ENCODE data around the gene SYNJ2BP. TPM values are rescaled to one million over a fixed set of nuclear protein-coding genes. Genes with fewer than 3 reads are reported as not detected.
"Not testable (repeated sequence)": the region's sequence is repeated elsewhere in the genome, so short reads cannot be mapped to it uniquely, and the experiment has no call there.

Gene SYNJ2BP
- total and polyA plus RNA-seq, 11 donors = 15.0 to 63.0 (median 54.7) TPM

GRCh38 chr14:70415788-70416187 lies 1.1 kb downstream of the SYNJ2BP start:
- DNase-seq (no peak), ATAC-seq (no peak)
- Histone ChIP-seq H3K27me3 (no peaks in the 10 kb centered on the region), H3K4me3 (peak overlapping the region in 11 of 12 donors; percentile 43 to 99 (median 78)), H3K36me3 (peaks cover 0 to 24% (median 0%) of the 10 kb centered on the region in 9 donors), H3K27ac (no peak overlapping the region), H3K9me3 (no peaks in the 10 kb centered on the region), H3K4me1 (peaks cover 0 to 28% (median 14%) of the 10 kb centered on the region in 12 donors)
- TF ChIP-seq CTCF (IDR thresholded peaks at IDR 0.05) (no peak), POLR2A (IDR thresholded peaks at IDR 0.05) (no peak)
- WGBS, 4 donors = 43 to 58% (median 55%) methylated on average over 2 of the region's 2 CpGs
- intact Hi-C loops (cut with DNase I) = no loop called here

GRCh38 chr14:70407621-70408020 lies 9.3 kb downstream of the SYNJ2BP start:
- Histone ChIP-seq H3K27ac (no peak overlapping the region), H3K27me3 (no peaks in the 10 kb centered on the region), H3K9me3 (no peaks in the 10 kb centered on the region), H3K36me3 (peaks cover 0 to 15% (median 0%) of the 10 kb centered on the region in 9 donors), H3K4me3 (no peak overlapping the region), H3K4me1 (peaks cover 0 to 9% (median 2%) of the 10 kb centered on the region in 12 donors)
- intact Hi-C loops (cut with DNase I) = no loop called here
- no peak for ATAC-seq
- 94 to 96% (median 96%) methylated on average over 4 of the region's 4 CpGs for WGBS, 4 donors
- no peak for TF ChIP-seq CTCF (IDR thresholded peaks at IDR 0.05)
- no peak for TF ChIP-seq POLR2A (IDR thresholded peaks at IDR 0.05)
- DNase-seq = no peak

- H3K4me3 ChIP-seq; H3K4me1 ChIP-seq; H3K9me3 ChIP-seq; H3K27me3 ChIP-seq; DNase-seq; ATAC-seq; intact Hi-C loops (cut with DNase I); H3K27ac ChIP-seq: not testable (repeated sequence)
- H3K36me3 ChIP-seq = peaks cover 0 to 11% (median 3%) of the 10 kb centered on the region in 9 donors
- 77 to 88% (median 86%) methylated on average over 4 of the region's 4 CpGs for WGBS, 4 donors
Measured at GRCh38 chr14:70406216-70406615, 10.7 kb downstream of the SYNJ2BP start.

GRCh38 chr14:70403335-70403734 lies 13.6 kb downstream of the SYNJ2BP start:
- peak in 2 of 4 donors; percentile 33 to 34 for ATAC-seq
- DNase-seq; H3K27me3 ChIP-seq; H3K4me3 ChIP-seq; intact Hi-C loops (cut with DNase I); H3K27ac ChIP-seq; H3K4me1 ChIP-seq; H3K9me3 ChIP-seq: not testable (repeated sequence)
- 39 to 47% (median 42%) methylated on average over 4 of the region's 4 CpGs for WGBS, 4 donors
- H3K36me3 ChIP-seq = peaks cover 0 to 11% (median 0%) of the 10 kb centered on the region in 9 donors

- no peak for TF ChIP-seq CTCF (IDR thresholded peaks at IDR 0.05)
- TF ChIP-seq POLR2A (IDR thresholded peaks at IDR 0.05) = no peak
- H3K4me3 ChIP-seq = no peak overlapping the region
- ATAC-seq (no peak), DNase-seq (no peak)
- peaks cover 0 to 9% (median 0%) of the 10 kb centered on the region in 12 donors for H3K4me1 ChIP-seq
- H3K9me3 ChIP-seq = no peaks in the 10 kb centered on the region
- 81 to 93% (median 91%) methylated on average over 4 of the region's 4 CpGs for WGBS, 4 donors
- peaks cover 0 to 20% (median 0%) of the 10 kb centered on the region in 9 donors for H3K36me3 ChIP-seq
- no peaks in the 10 kb centered on the region for H3K27me3 ChIP-seq
- intact Hi-C loops (cut with DNase I) = no loop called here
- H3K27ac ChIP-seq = no peak overlapping the region
Measured at GRCh38 chr14:70401643-70402042, 15.2 kb downstream of the SYNJ2BP start.

Data from heart left ventricle (tissue), 16 donors.